ENCODE measurements around the gene SLC45A1.

- TF ChIP-seq, protein P1, sequence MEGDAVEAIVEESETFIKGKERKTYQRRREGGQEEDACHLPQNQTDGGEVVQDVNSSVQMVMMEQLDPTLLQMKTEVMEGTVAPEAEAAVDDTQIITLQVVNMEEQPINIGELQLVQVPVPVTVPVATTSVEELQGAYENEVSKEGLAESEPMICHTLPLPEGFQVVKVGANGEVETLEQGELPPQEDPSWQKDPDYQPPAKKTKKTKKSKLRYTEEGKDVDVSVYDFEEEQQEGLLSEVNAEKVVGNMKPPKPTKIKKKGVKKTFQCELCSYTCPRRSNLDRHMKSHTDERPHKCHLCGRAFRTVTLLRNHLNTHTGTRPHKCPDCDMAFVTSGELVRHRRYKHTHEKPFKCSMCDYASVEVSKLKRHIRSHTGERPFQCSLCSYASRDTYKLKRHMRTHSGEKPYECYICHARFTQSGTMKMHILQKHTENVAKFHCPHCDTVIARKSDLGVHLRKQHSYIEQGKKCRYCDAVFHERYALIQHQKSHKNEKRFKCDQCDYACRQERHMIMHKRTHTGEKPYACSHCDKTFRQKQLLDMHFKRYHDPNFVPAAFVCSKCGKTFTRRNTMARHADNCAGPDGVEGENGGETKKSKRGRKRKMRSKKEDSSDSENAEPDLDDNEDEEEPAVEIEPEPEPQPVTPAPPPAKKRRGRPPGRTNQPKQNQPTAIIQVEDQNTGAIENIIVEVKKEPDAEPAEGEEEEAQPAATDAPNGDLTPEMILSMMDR (IDR thresholded peaks at IDR 0.05): no peak
- no peak for TF ChIP-seq EZH2 (IDR thresholded peaks at IDR 0.05; ENCODE audit: borderline replicate concordance, insufficient read depth, low read depth, low read length, poor library complexity, severe bottlenecking)
These were observed at the start of gene SLC45A1 for GRCh38 chr1:8317647-8318381.
